ENCODE results near the gene NSMCE1.

DNA sequence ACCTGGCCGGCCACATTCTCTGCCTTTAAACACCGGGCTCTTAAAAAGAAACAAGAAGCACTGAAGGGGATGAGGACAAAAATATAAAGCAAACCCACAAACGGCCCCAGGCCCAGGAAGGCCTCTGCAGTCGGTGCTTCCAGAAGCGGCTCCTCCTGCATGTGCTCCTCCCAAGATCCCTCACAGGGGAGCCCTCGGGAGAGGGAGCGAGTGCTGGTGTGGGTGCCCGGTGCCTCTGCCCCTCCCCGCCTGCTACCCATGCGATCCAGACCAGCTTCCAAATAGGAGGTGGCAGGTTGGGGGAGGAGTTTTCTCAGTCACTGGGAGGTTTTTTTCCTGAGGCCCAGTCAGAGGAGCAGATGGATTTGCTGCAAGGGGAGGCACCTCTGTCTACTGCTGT, 49.4 kb downstream of the NSMCE1 start:
- TF ChIP-seq, protein P1, sequence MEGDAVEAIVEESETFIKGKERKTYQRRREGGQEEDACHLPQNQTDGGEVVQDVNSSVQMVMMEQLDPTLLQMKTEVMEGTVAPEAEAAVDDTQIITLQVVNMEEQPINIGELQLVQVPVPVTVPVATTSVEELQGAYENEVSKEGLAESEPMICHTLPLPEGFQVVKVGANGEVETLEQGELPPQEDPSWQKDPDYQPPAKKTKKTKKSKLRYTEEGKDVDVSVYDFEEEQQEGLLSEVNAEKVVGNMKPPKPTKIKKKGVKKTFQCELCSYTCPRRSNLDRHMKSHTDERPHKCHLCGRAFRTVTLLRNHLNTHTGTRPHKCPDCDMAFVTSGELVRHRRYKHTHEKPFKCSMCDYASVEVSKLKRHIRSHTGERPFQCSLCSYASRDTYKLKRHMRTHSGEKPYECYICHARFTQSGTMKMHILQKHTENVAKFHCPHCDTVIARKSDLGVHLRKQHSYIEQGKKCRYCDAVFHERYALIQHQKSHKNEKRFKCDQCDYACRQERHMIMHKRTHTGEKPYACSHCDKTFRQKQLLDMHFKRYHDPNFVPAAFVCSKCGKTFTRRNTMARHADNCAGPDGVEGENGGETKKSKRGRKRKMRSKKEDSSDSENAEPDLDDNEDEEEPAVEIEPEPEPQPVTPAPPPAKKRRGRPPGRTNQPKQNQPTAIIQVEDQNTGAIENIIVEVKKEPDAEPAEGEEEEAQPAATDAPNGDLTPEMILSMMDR (IDR thresholded peaks at IDR 0.05; ENCODE audit: control extremely low read depth in 1 of 3, insufficient read depth in 1 of 3, low read depth in 1 of 3, low read length in 3 of 3): no peak
- TF ChIP-seq JUND (IDR thresholded peaks at IDR 0.05; ENCODE audit: low read length): no peak
- no peak for TF ChIP-seq CBX5 (IDR thresholded peaks at IDR 0.05; ENCODE audit: low read depth, low read length)
- TF ChIP-seq SIN3A (conservative IDR thresholded peaks at IDR 0.05 in 1 of 2, IDR thresholded peaks at IDR 0.05 in 1 of 2; ENCODE audit: low read depth in 1 of 2, low read length in 2 of 2): no peak
- no peak for TF ChIP-seq RAD21 (IDR thresholded peaks at IDR 0.05 in 1 of 2, conservative IDR thresholded peaks at IDR 0.05 in 1 of 2; ENCODE audit: low read depth in 2 of 2, low read length in 2 of 2)
- TF ChIP-seq SUZ12 (IDR thresholded peaks at IDR 0.05; ENCODE audit: low read length): no peak

Data from H1 (cell line).